K562 (cell line): ENCODE results near the gene SLC38A7. TPM values are rescaled to one million over a fixed set of nuclear protein-coding genes. Genes with fewer than 3 reads are reported as not detected.

Source experiments
- ATAC-seq: fragments of 200-7000 bp; cut with Tn5 transposase; 3 replicates; pipeline ENCODE4 v1.9.1; 2020; ENCODE audit warnings: moderate library complexity
- BruUV-seq: library from RNA; stranded (reverse); fragments of 400-500 nt; replicated peaks from 2 replicates; lab custom pipeline; 2021; lab: Mats Ljungman, UMichigan
- CTCF ChIA-PET: fragments of 300-600 bp; formaldehyde crosslinking; extraction: SDS; loops from one replicate; lab custom pipeline; 2021; ENCODE audit warnings: low intra/inter-chr PET ratio; lab: Yijun Ruan, JAX
- POLR2A ChIA-PET: fragments of 300-600, 350-650 bp; sonication (Branson Sonifier 250); formaldehyde crosslinking; extraction: SDS; loops from one replicate; lab custom pipeline; 2021; ENCODE audit warnings: antibody characterized with exemption, inconsistent platforms; lab: Yijun Ruan, JAX
- DNase-seq, 4 experiments: peaks; one replicate each; pipeline versions ENCODE4 v3.0.0 to v3.0.0-alpha.2; 2011 to 2018; ENCODE audit warnings: low spot score in 3 of 4, mixed read lengths in 3 of 4; ENCODE audit errors: extremely low read depth in 1 of 4
- FAIRE-seq: peaks from 2 replicates; lab custom pipeline; 2011; peaks lifted over from hg19 to GRCh38; lab: Jason Lieb, UNC
- H2AFZ ChIP-seq: 2 replicates; pipeline ENCODE4 v1.6.0; 2011; ENCODE audit warnings: low read depth, low read length, control low read depth, inconsistent platforms
- H3K27ac ChIP-seq: fragments of 200-600 bp; 3 replicates; pipeline ENCODE4 v1.8.0; 2011; ENCODE audit warnings: low read depth, mild to moderate bottlenecking, control low read depth, inconsistent platforms, low read length, moderate library complexity, mixed read lengths; ENCODE audit errors: extremely low read depth
- H3K27me3 ChIP-seq, 2 experiments: fragments of 300-600 bp in 1 of 2; 2 replicates in 1 of 2; 3 replicates in 1 of 2; pipeline versions ENCODE4 v1.6.0 to v1.8.0; 2011; ENCODE audit warnings: inconsistent platforms in 2 of 2, low read length in 2 of 2, mild to moderate bottlenecking in 1 of 2, mixed read lengths in 1 of 2, moderate library complexity in 1 of 2; ENCODE audit not compliant: control insufficient read depth in 2 of 2, insufficient read depth in 2 of 2
- H3K36me3 ChIP-seq: fragments of 300-600 bp; 3 replicates; pipeline ENCODE4 v1.8.0; 2011; ENCODE audit warnings: mild to moderate bottlenecking, low read length, inconsistent platforms; ENCODE audit not compliant: control insufficient read depth, insufficient read depth
- H3K4me1 ChIP-seq, 2 experiments: fragments of 200-600 bp in 1 of 2; replicated peaks in 1 of 2; 2 replicates in 1 of 2; 3 replicates in 1 of 2; pipeline versions ENCODE4 v1.5.1 to v1.8.0; 2011; ENCODE audit warnings: inconsistent platforms in 2 of 2, low read length in 2 of 2, mild to moderate bottlenecking in 1 of 2, mixed read lengths in 1 of 2, moderate library complexity in 1 of 2; ENCODE audit not compliant: control insufficient read depth in 2 of 2, insufficient read depth in 2 of 2
- H3K4me2 ChIP-seq: 2 replicates; pipeline ENCODE4 v1.6.1; 2011; ENCODE audit warnings: low read length, control low read depth, inconsistent platforms, mixed read lengths; ENCODE audit not compliant: insufficient read depth
- H3K4me3 ChIP-seq: fragments of 200-600 bp; sonication (generic), shearing (Covaris generic); 2 replicates; pipeline ENCODE4 v1.5.1; 2016; ENCODE audit warnings: control low read depth, inconsistent platforms
- H3K79me2 ChIP-seq: fragments of 200-600 bp; 3 replicates; pipeline ENCODE4 v1.8.0; 2011; ENCODE audit warnings: low read length, inconsistent platforms; ENCODE audit not compliant: control insufficient read depth, insufficient read depth
- H3K9ac ChIP-seq, 2 experiments: 2 replicates each; pipeline versions ENCODE4 v1.6.0 to v1.6.1; 2011; ENCODE audit warnings: low read depth in 2 of 2, low read length in 2 of 2, control low read depth in 1 of 2, inconsistent platforms in 1 of 2, mild to moderate bottlenecking in 1 of 2, mixed read lengths in 1 of 2; ENCODE audit not compliant: insufficient read depth in 1 of 2
- H3K9me1 ChIP-seq: one replicate; pipeline ENCODE4 v1.6.0; 2011; ENCODE audit warnings: inconsistent platforms, mild to moderate bottlenecking, low read length, moderate library complexity; ENCODE audit not compliant: control insufficient read depth, insufficient read depth
- H3K9me3 ChIP-seq: replicated peaks from 2 replicates; pipeline ENCODE4 v1.5.1; 2011; ENCODE audit warnings: low read depth, low read length, inconsistent platforms; ENCODE audit not compliant: control insufficient read depth, insufficient read depth
- H4K20me1 ChIP-seq: replicated peaks from 2 replicates; pipeline ENCODE4 v1.6.1; 2011; ENCODE audit warnings: low read length, inconsistent platforms, mixed read lengths; ENCODE audit not compliant: control insufficient read depth, insufficient read depth
- ARID4B ChIP-seq: sonication (generic); formaldehyde crosslinking; IDR thresholded peaks from 2 replicates; pipeline ENCODE4 v1.8.0; 2022; ENCODE audit warnings: mild to moderate bottlenecking, missing genetic modification reagents
- BRCA1 ChIP-seq, 2 experiments: fragments of 450-650 bp in 1 of 2; sonication (generic) in 1 of 2; formaldehyde crosslinking in 1 of 2; IDR thresholded peaks; 2 replicates each; pipeline versions ENCODE4 v1.5.0 to v1.6.1; 2017 to 2020; ENCODE audit warnings: mild to moderate bottlenecking in 1 of 2, missing genetic modification reagents in 1 of 2
- ELF2 ChIP-seq: fragments of 250-450 bp; sonication (Bioruptor Pico); IDR thresholded peaks from 2 replicates; pipeline ENCODE4 v1.5.0; 2021; ENCODE audit warnings: mild to moderate bottlenecking
- FOXJ3 ChIP-seq: sonication (generic); formaldehyde crosslinking; IDR thresholded peaks from 2 replicates; pipeline ENCODE4 v1.4.0; 2020; ENCODE audit warnings: mild to moderate bottlenecking, missing genetic modification reagents
- IRF9 ChIP-seq: fragments of 450-650 bp; IDR thresholded peaks from 2 replicates; pipeline ENCODE4 v1.6.1; 2016; ENCODE audit warnings: missing biosample characterization, missing genetic modification characterization
- JUN ChIP-seq, 2 experiments: sonication (generic) in 1 of 2; formaldehyde crosslinking in 1 of 2; IDR thresholded peaks; 2 replicates each; pipeline versions ENCODE4 v1.6.1 to v1.8.0; 2012 to 2022; ENCODE audit warnings: borderline replicate concordance in 2 of 2, mild to moderate bottlenecking in 2 of 2, improper control_type of control experiment in 1 of 2, low read depth in 1 of 2, low read length in 1 of 2, missing genetic modification reagents in 1 of 2
- NR2F6 ChIP-seq: fragments of 450-650 bp; formaldehyde crosslinking; IDR thresholded peaks from 2 replicates; pipeline ENCODE4 v1.4.0; 2020; ENCODE audit warnings: mild to moderate bottlenecking
- PHB ChIP-seq: fragments of 250-450 bp; sonication (Bioruptor Pico); IDR thresholded peaks from 2 replicates; pipeline ENCODE4 v1.5.0; 2021
- SRSF9 ChIP-seq: fragments of 200-400 bp; formaldehyde crosslinking; IDR thresholded peaks from 2 replicates; pipeline ENCODE4 v1.6.1; 2017; ENCODE audit warnings: low read depth, low read length, borderline replicate concordance
- TAF7 ChIP-seq: fragments of 450-650 bp; IDR thresholded peaks from 2 replicates; pipeline ENCODE4 v1.6.1; 2016; ENCODE audit warnings: missing genetic modification characterization, missing compliant biosample characterization
- USF2 ChIP-seq: sonication (generic); formaldehyde crosslinking; IDR thresholded peaks from 2 replicates; pipeline ENCODE4 v1.5.0; 2020; ENCODE audit warnings: missing genetic modification reagents
- ZBED1 ChIP-seq: IDR thresholded peaks from 2 replicates; pipeline ENCODE4 v1.6.1; 2014
- ZBTB9 ChIP-seq: fragments of 450-650 bp; formaldehyde crosslinking; IDR thresholded peaks from 2 replicates; pipeline ENCODE4 v1.4.0; 2020; ENCODE audit warnings: mild to moderate bottlenecking, moderate library complexity
- ZFP36 ChIP-seq: fragments of 150-350 bp; IDR thresholded peaks from 2 replicates; pipeline ENCODE4 v1.6.1; 2018; ENCODE audit warnings: low read length, low read depth; ENCODE audit not compliant: partially characterized antibody
- ZNF311 ChIP-seq: fragments of 250-450 bp; sonication (Bioruptor Pico); IDR thresholded peaks from 2 replicates; pipeline ENCODE4 v1.4.0; 2020; ENCODE audit warnings: mild to moderate bottlenecking, moderate library complexity
- ZNF408 ChIP-seq: fragments of 250-450 bp; sonication (Bioruptor Pico); IDR thresholded peaks from 2 replicates; pipeline ENCODE4 v1.4.0; 2020; ENCODE audit warnings: low read depth, mild to moderate bottlenecking, moderate library complexity
- WGBS: fragments of 100-300 bp; shearing (Covaris generic); methylation state at CpG from one replicate; pipeline ENCODE4 v1.1.6; 2016; ENCODE audit warnings: low coverage, mixed read lengths; ENCODE audit not compliant: insufficient coverage; ENCODE audit errors: missing lambda C conversion rate; 5-methylcytosine and 5-hydroxymethylcytosine counted together
- in situ Hi-C: fragments of 300-500 bp; cut with MboI; formaldehyde crosslinking; loops from 4 replicates; pipeline ENCODE4 v1.15.0; 2018; ENCODE audit warnings: inconsistent platforms, mixed read lengths
- intact Hi-C: fragments of 100-400 bp; cut with micrococcal nuclease; formaldehyde crosslinking; loops from 2 replicates; pipeline ENCODE4 v1.14.2; 2022
- polyA plus RNA-seq, 8 experiments: library from polyadenylated mRNA; depleted of rRNA in 4 of 8; stranded (reverse) in 5 of 8; unstranded in 3 of 8; fragments of >200 nt; fragmentation: Nextera tagmentation in 2 of 8; fragmentation: Illumina TruSeq in 1 of 8; extraction: Ambion mirVana in 2 of 8; extraction: Trizol in 1 of 8; gene quantifications; 2 replicates each; pipeline versions ENCODE4 v1.2.1 to v1.2.3, GENCODE V29; 2011 to 2014; ENCODE audit warnings: inconsistent platforms in 1 of 8, missing spikeins in 1 of 8
- total RNA-seq, 7 experiments: library from RNA; depleted of rRNA in 6 of 7; stranded (reverse); fragments of >200 nt in 6 of 7; fragmentation: Illumina TruSeq in 2 of 7; extraction: Trizol in 2 of 7; gene quantifications; 2 replicates each; pipeline versions ENCODE4 v1.2.1 to v1.2.3, GENCODE V29; 2011 to 2021; ENCODE audit warnings: low replicate concordance in 1 of 7

SLC38A7 gene
- total and polyA plus RNA-seq, 9 of the 15 experiments (the other 6 are each of a cell fraction or from before 2014, with no cell fraction given), result 2.7 to 12.2 (median 6.5) TPM

- Histone ChIP-seq H4K20me1 (no peaks in the 10 kb centered on the region), H3K27ac (no peak overlapping the region), H3K9ac (peak overlapping the region; percentile 77 to 99; a peak in 2 of 4 replicates), H3K4me1 (peaks cover 4 to 16% of the 10 kb centered on the region in 2 experiments; a peak in 3 of 5 replicates), H3K4me3 (peak overlapping the region; percentile 76; the same call in 1 of the 2 replicates), H3K36me3 (no peaks in the 10 kb centered on the region), H2AFZ (peak overlapping the region; percentile 97), H3K9me1 (no peaks in the 10 kb centered on the region), H3K4me2 (peak overlapping the region; percentile 85), H3K27me3 (no peaks in the 10 kb centered on the region), H3K9me3 (no peaks in the 10 kb centered on the region), H3K79me2 (0 out of 3 replicates have a peak, but pooled peaks cover 3% of the 10 kb centered on the region)
- ATAC-seq, result no peak
- ChIA-PET CTCF (no interaction called here), POLR2A (interaction anchor here (1.0 to 1.6 kb wide), 3 partner anchors 11 to 28 kb away, joined by 3 to 5 read pairs (median 3); no protein-coding TSS in a partner anchor)
- no TSS peak for BruUV-seq
- 77% methylated on average over 6 of the region's 6 CpGs for WGBS
- in situ Hi-C loops, result no loop called here
- no peak for TF ChIP-seq IRF9 (tag)
- no peak for TF ChIP-seq TAF7 (tag)
- no peak for TF ChIP-seq NR2F6 (CRISPR knock-in tag)
- no peak for TF ChIP-seq JUN (IDR thresholded peaks at IDR 0.05; ENCODE audit: borderline replicate concordance, low read depth, low read length)
- no peak for TF ChIP-seq JUN (CRISPR knock-in tag; IDR thresholded peaks at IDR 0.05; ENCODE audit: borderline replicate concordance)
- TF ChIP-seq FOXJ3 (CRISPR knock-in tag), result no peak
- TF ChIP-seq SRSF9, result no peak
- no peak for TF ChIP-seq ZBTB9 (CRISPR knock-in tag)
- no peak for TF ChIP-seq BRCA1 (IDR thresholded peaks at IDR 0.05)
- no peak for TF ChIP-seq BRCA1 (CRISPR knock-in tag; IDR thresholded peaks at IDR 0.05)
- no peak for TF ChIP-seq USF2 (CRISPR knock-in tag)
- TF ChIP-seq ARID4B (CRISPR knock-in tag), result no peak
- no peak for TF ChIP-seq ZFP36
- TF ChIP-seq ZNF311 (CRISPR knock-in tag), result no peak
- TF ChIP-seq PHB, result no peak
- no peak for TF ChIP-seq ZBED1
- no peak for TF ChIP-seq ELF2 (CRISPR knock-in tag)
- no peak for TF ChIP-seq ZNF408
- intact Hi-C loops, result no loop called here
- no peak for FAIRE-seq
- no peak for DNase-seq
These were observed 497 bp upstream of the SLC38A7 start for GRCh38 chr16:58685084-58685449.
